Liver (tissue), 3 donors: ENCODE data around the gene MEG3.

Experiments
- ATF3 ChIP-seq: IDR thresholded peaks from 2 replicates; pipeline ENCODE4 v1.6.1; 2016; ENCODE audit warnings: antibody characterized with exemption
- CTCF ChIP-seq: fragments of 150-350 bp; IDR thresholded peaks from 2 replicates; pipeline ENCODE4 v1.5.1; 2017; ENCODE audit warnings: improper control_type of control experiment, low read depth, low read length; ENCODE audit not compliant: missing input control
- EGR1 ChIP-seq, 2 donors: IDR thresholded peaks; 2 replicates each; pipeline ENCODE4 v1.6.1; 2016 to 2018; ENCODE audit warnings: antibody characterized with exemption in 2 of 2, low read depth in 2 of 2
- GABPA ChIP-seq, 2 donors: IDR thresholded peaks in 1 of 2; conservative IDR thresholded peaks in 1 of 2; 2 replicates each; pipeline ENCODE4 v1.6.1; 2016; ENCODE audit warnings: antibody characterized with exemption in 2 of 2, mild to moderate bottlenecking in 1 of 2, moderate library complexity in 1 of 2
- HNF4A ChIP-seq, 2 donors: conservative IDR thresholded peaks; 2 replicates each; pipeline ENCODE4 v1.6.1; 2016; ENCODE audit warnings: antibody characterized with exemption in 2 of 2, mild to moderate bottlenecking in 2 of 2
- HNF4G ChIP-seq: IDR thresholded peaks from 2 replicates; pipeline ENCODE4 v1.6.1; 2016; ENCODE audit warnings: antibody characterized with exemption
- JUND ChIP-seq, 2 donors: IDR thresholded peaks; 2 replicates each; pipeline ENCODE4 v1.6.1; 2016; ENCODE audit warnings: antibody characterized with exemption in 2 of 2
- MAX ChIP-seq: IDR thresholded peaks from 2 replicates; pipeline ENCODE4 v1.6.1; 2016; ENCODE audit warnings: antibody characterized with exemption
- RAD21 ChIP-seq, 2 donors: IDR thresholded peaks; 2 replicates each; pipeline ENCODE4 v1.6.1; 2016; ENCODE audit warnings: antibody characterized with exemption in 2 of 2, mild to moderate bottlenecking in 2 of 2
- REST ChIP-seq: IDR thresholded peaks from 2 replicates; pipeline ENCODE4 v1.6.1; 2016; ENCODE audit warnings: antibody characterized with exemption, mild to moderate bottlenecking
- SP1 ChIP-seq: IDR thresholded peaks from 2 replicates; pipeline ENCODE4 v1.6.1; 2018; ENCODE audit warnings: antibody characterized with exemption, mild to moderate bottlenecking
- TAF1 ChIP-seq: conservative IDR thresholded peaks from 2 replicates; pipeline ENCODE4 v1.6.1; 2016; ENCODE audit warnings: antibody characterized with exemption, mild to moderate bottlenecking
- YY1 ChIP-seq: IDR thresholded peaks from 2 replicates; pipeline ENCODE4 v1.6.1; 2016; ENCODE audit warnings: antibody characterized with exemption, mild to moderate bottlenecking
- ZBTB33 ChIP-seq: IDR thresholded peaks from 2 replicates; pipeline ENCODE4 v1.6.1; 2016; ENCODE audit warnings: antibody characterized with exemption
- donor health status: healthy.
- donor health status: healthy.

- TF ChIP-seq MAX (no peak), CTCF (no peak), EGR1 (IDR thresholded peaks at IDR 0.05; ENCODE audit: low read depth in 2 of 2) (no peak), HNF4G (no peak), TAF1 (no peak), YY1 (no peak), ATF3 (no peak), GABPA (IDR thresholded peaks at IDR 0.05 in 1 of 2, conservative IDR thresholded peaks at IDR 0.05 in 1 of 2) (no peak), REST (no peak), SP1 (no peak), ZBTB33 (no peak), RAD21 (IDR thresholded peaks at IDR 0.05) (no peak), HNF4A (conservative IDR thresholded peaks at IDR 0.05) (no peak), JUND (IDR thresholded peaks at IDR 0.05) (no peak)
These were observed 66.7 kb downstream of the MEG3 start for GRCh38 chr14:100892496-100893227.
